GM23338 (cell line): ENCODE measurements around the gene RBPMS2. TPM values are rescaled to one million over a fixed set of nuclear protein-coding genes. Genes with fewer than 3 reads are reported as not detected.

Source experiments
- ATAC-seq: fragments of 200-7000 bp; cut with Tn5 transposase; 3 replicates; pipeline ENCODE4 v1.9.1; 2020
- DNase-seq: peaks from one replicate; pipeline ENCODE4 v3.0.0-alpha.2; 2015; ENCODE audit warnings: low spot score
- H2AFZ ChIP-seq: fragments of 200-600 bp; sonication (generic); 2 replicates; pipeline ENCODE4 v1.8.0; 2016; ENCODE audit warnings: antibody characterized with exemption, mild to moderate bottlenecking, moderate library complexity
- H3F3A ChIP-seq: fragments of 200-600 bp; sonication (generic); replicated peaks from 2 replicates; pipeline ENCODE4 v1.8.0; 2017; ENCODE audit warnings: antibody characterized with exemption, mixed run types, low read depth
- H3K27ac ChIP-seq: fragments of 200-600 bp; sonication (generic); 2 replicates; pipeline ENCODE4 v1.6.1; 2016; ENCODE audit warnings: low read depth
- H3K27me3 ChIP-seq: fragments of 200-600 bp; sonication (generic); 2 replicates; pipeline ENCODE4 v1.8.0; 2016; ENCODE audit warnings: mild to moderate bottlenecking, mixed run types, moderate library complexity; ENCODE audit not compliant: insufficient read depth
- H3K36me3 ChIP-seq: fragments of 200-600 bp; sonication (generic); 2 replicates; pipeline ENCODE4 v1.8.0; 2016; ENCODE audit warnings: mild to moderate bottlenecking; ENCODE audit not compliant: insufficient read depth
- H3K4me1 ChIP-seq: fragments of 200-600 bp; sonication (generic); 2 replicates; pipeline ENCODE4 v1.8.0; 2016; ENCODE audit warnings: mild to moderate bottlenecking, moderate library complexity; ENCODE audit not compliant: insufficient read depth
- H3K4me2 ChIP-seq: fragments of 200-600 bp; sonication (generic); 2 replicates; pipeline ENCODE4 v1.7.1; 2017; ENCODE audit warnings: mixed run types
- H3K4me3 ChIP-seq: fragments of 200-600 bp; sonication (generic); 2 replicates; pipeline ENCODE4 v1.6.1; 2016; ENCODE audit warnings: mixed run types
- H3K79me2 ChIP-seq: fragments of 200-600 bp; sonication (generic); replicated peaks from 2 replicates; pipeline ENCODE4 v1.8.0; 2017; ENCODE audit warnings: mild to moderate bottlenecking; ENCODE audit not compliant: insufficient read depth
- H3K9me2 ChIP-seq: fragments of 200-600 bp; sonication (generic); 2 replicates; pipeline ENCODE4 v1.8.0; 2017; ENCODE audit not compliant: insufficient read depth
- H4K20me1 ChIP-seq: fragments of 200-600 bp; sonication (generic); replicated peaks from 2 replicates; pipeline ENCODE4 v1.8.0; 2017; ENCODE audit warnings: mild to moderate bottlenecking; ENCODE audit not compliant: insufficient read depth
- H3K27ac Mint-ChIP-seq: 2 replicates; pipeline ENCODE4 v1.8.0; 2020; ENCODE audit warnings: inconsistent platforms, mild to moderate bottlenecking, moderate library complexity, mixed read lengths
- H3K27me3 Mint-ChIP-seq: 3 replicates; pipeline ENCODE4 v1.8.0; 2022; ENCODE audit warnings: low read depth, mild to moderate bottlenecking, moderate library complexity, mixed read lengths, inconsistent platforms; ENCODE audit not compliant: insufficient read depth, poor library complexity
- H3K36me3 Mint-ChIP-seq: 3 replicates; pipeline ENCODE4 v1.8.0; 2021; ENCODE audit warnings: low read depth, mild to moderate bottlenecking, inconsistent platforms, moderate library complexity, mixed read lengths
- H3K4me1 Mint-ChIP-seq: 3 replicates; pipeline ENCODE4 v1.8.0; 2020; ENCODE audit warnings: mild to moderate bottlenecking, inconsistent platforms, mixed read lengths
- H3K4me3 Mint-ChIP-seq: 3 replicates; pipeline ENCODE4 v1.8.0; 2021; ENCODE audit warnings: moderate library complexity, mild to moderate bottlenecking, inconsistent platforms, mixed read lengths
- H3K9me3 Mint-ChIP-seq: 3 replicates; pipeline ENCODE4 v1.8.0; 2020; ENCODE audit warnings: moderate library complexity, mild to moderate bottlenecking, inconsistent platforms, mixed read lengths
- CREB1 ChIP-seq: fragments of 250-450 bp; sonication (Bioruptor Pico); IDR thresholded peaks from 2 replicates; pipeline ENCODE4 v1.5.0; 2020; ENCODE audit warnings: low read depth, mild to moderate bottlenecking, moderate library complexity
- ETS1 ChIP-seq: IDR thresholded peaks from 2 replicates; pipeline ENCODE4 v1.6.1; 2016; ENCODE audit warnings: antibody characterized with exemption
- EZH2 ChIP-seq: fragments of 200-600 bp; sonication (generic); IDR thresholded peaks from one replicate; pipeline ENCODE4 v1.8.0; 2017; ENCODE audit warnings: antibody characterized with exemption, mild to moderate bottlenecking, low read depth; ENCODE audit not compliant: unreplicated experiment
- EZH2phosphoT487 ChIP-seq: fragments of 200-600 bp; sonication (generic); IDR thresholded peaks from one replicate; pipeline ENCODE4 v1.8.1; 2018; ENCODE audit warnings: antibody characterized with exemption; ENCODE audit not compliant: unreplicated experiment
- JUNB ChIP-seq: IDR thresholded peaks from one replicate; pipeline ENCODE4 v1.6.1; 2016; ENCODE audit warnings: antibody characterized with exemption; ENCODE audit not compliant: unreplicated experiment
- NANOG ChIP-seq: IDR thresholded peaks from 2 replicates; pipeline ENCODE4 v1.6.1; 2016; ENCODE audit warnings: antibody characterized with exemption, borderline replicate concordance
- POLR2AphosphoS5 ChIP-seq: IDR thresholded peaks from 2 replicates; pipeline ENCODE4 v1.6.1; 2016; ENCODE audit warnings: antibody characterized with exemption, low read depth
- STAT1 ChIP-seq: IDR thresholded peaks from one replicate; pipeline ENCODE4 v1.6.1; 2016; ENCODE audit warnings: antibody characterized with exemption; ENCODE audit not compliant: unreplicated experiment
- ZNF114 ChIP-seq: fragments of 250-450 bp; sonication (Bioruptor Pico); IDR thresholded peaks from 2 replicates; pipeline ENCODE4 v1.5.0; 2020; ENCODE audit warnings: mild to moderate bottlenecking, moderate library complexity
- polyA plus RNA-seq: library from polyadenylated mRNA; unstranded; fragments of >200 nt; fragmentation: Nextera tagmentation; extraction: Ambion mirVana; gene quantifications from 2 replicates; pipeline ENCODE4 v1.2.1, GENCODE V29; 2016
- total RNA-seq: library from RNA; depleted of rRNA; stranded (reverse); fragments of >200 nt; shearing (Covaris generic); gene quantifications from 2 replicates; pipeline ENCODE4 v1.2.3, GENCODE V29; 2014
- TF ChIP-seq, protein P1 (sequence below): fragments of 250-450 bp; sonication (Bioruptor Pico); IDR thresholded peaks from 2 replicates; pipeline ENCODE4 v1.5.0; 2020; ENCODE audit warnings: mild to moderate bottlenecking, moderate library complexity
- TF ChIP-seq, protein P2 (sequence below): IDR thresholded peaks from one replicate; pipeline ENCODE4 v1.6.1; 2018; ENCODE audit warnings: antibody characterized with exemption; ENCODE audit not compliant: unreplicated experiment

Gene RBPMS2
- total and polyA plus RNA-seq, 2 experiments from 2014 or later = 53.3 to 171 TPM

- Histone ChIP-seq H3K9me2 (no peaks in the 10 kb centered on the region), H3F3A (peaks cover 13% of the 10 kb centered on the region; the same call in 1 of the 2 replicates), H3K36me3 (no peaks in the 10 kb centered on the region; the same call in 1 of the 2 replicates), H3K79me2 (peaks cover 37% of the 10 kb centered on the region), H2AFZ (no peak overlapping the region), H3K27me3 (no peaks in the 10 kb centered on the region), H3K4me3 (no peak overlapping the region), H3K4me1 (peaks cover 50% of the 10 kb centered on the region), H3K27ac (no peak overlapping the region), H3K4me2 (no peak overlapping the region), H4K20me1 (no peaks in the 10 kb centered on the region)
- DNase-seq = no peak
- Mint-ChIP-seq H3K4me1 (peaks cover 48% of the 10 kb centered on the region), H3K27me3 (peaks cover 10% of the 10 kb centered on the region), H3K9me3 (no peaks in the 10 kb centered on the region), H3K4me3 (no peak overlapping the region), H3K27ac (no peak overlapping the region), H3K36me3 (peaks cover 9% of the 10 kb centered on the region; the same call in 2 of the 3 replicates)
- ATAC-seq = no peak
- TF ChIP-seq JUNB = no peak
- TF ChIP-seq EZH2phosphoT487 = no peak
These were observed 5.3 kb upstream of the RBPMS2 start for GRCh38 chr15:64780600-64781156.

DNA sequence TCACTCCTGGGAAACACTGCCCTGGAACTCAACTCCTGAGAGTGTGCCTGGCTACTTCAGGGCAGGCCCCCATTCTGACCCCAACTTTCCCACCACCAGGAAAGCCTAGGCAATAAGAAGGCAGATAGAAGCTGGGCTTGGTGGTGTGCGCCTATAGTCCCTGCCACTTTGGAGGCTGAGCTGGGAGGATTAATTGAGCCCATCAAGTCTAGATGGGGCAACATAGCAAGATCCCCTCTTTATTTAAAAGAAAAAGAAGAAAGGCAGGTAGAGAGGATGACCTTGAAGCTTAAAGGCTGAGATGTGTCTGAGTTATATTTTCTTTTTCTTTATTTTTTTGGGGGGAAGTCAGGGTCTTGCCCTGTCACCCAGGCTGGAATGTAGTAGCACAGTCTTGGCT, 4.2 kb upstream of the RBPMS2 start:
- Histone ChIP-seq H2AFZ (no peak overlapping the region), H3K27ac (no peak overlapping the region), H3K4me3 (no peak overlapping the region), H3F3A (peaks cover 13% of the 10 kb centered on the region; the same call in 1 of the 2 replicates), H3K4me2 (peak overlapping the region; percentile 58; the same call in 1 of the 2 replicates), H3K4me1 (peaks cover 50% of the 10 kb centered on the region), H3K9me2 (no peaks in the 10 kb centered on the region), H3K36me3 (no peaks in the 10 kb centered on the region; the same call in 1 of the 2 replicates), H4K20me1 (no peaks in the 10 kb centered on the region), H3K79me2 (peaks cover 40% of the 10 kb centered on the region), H3K27me3 (no peaks in the 10 kb centered on the region)
- DNase-seq = no peak
- H3K4me3 Mint-ChIP-seq = no peak overlapping the region
- H3K9me3 Mint-ChIP-seq = no peaks in the 10 kb centered on the region
- peaks cover 48% of the 10 kb centered on the region for H3K4me1 Mint-ChIP-seq
- no peak overlapping the region for H3K27ac Mint-ChIP-seq
- peaks cover 9% of the 10 kb centered on the region; the same call in 2 of the 3 replicates for H3K36me3 Mint-ChIP-seq
- H3K27me3 Mint-ChIP-seq = peaks cover 10% of the 10 kb centered on the region
- no peak for ATAC-seq
- TF ChIP-seq POLR2AphosphoS5 (no peak), ZNF114 (CRISPR knock-in tag) (no peak), STAT1 (no peak), CREB1 (CRISPR knock-in tag) (no peak), NANOG (no peak), ETS1 (no peak), EZH2phosphoT487 (no peak), EZH2 (no peak)
- TF ChIP-seq, protein P1, sequence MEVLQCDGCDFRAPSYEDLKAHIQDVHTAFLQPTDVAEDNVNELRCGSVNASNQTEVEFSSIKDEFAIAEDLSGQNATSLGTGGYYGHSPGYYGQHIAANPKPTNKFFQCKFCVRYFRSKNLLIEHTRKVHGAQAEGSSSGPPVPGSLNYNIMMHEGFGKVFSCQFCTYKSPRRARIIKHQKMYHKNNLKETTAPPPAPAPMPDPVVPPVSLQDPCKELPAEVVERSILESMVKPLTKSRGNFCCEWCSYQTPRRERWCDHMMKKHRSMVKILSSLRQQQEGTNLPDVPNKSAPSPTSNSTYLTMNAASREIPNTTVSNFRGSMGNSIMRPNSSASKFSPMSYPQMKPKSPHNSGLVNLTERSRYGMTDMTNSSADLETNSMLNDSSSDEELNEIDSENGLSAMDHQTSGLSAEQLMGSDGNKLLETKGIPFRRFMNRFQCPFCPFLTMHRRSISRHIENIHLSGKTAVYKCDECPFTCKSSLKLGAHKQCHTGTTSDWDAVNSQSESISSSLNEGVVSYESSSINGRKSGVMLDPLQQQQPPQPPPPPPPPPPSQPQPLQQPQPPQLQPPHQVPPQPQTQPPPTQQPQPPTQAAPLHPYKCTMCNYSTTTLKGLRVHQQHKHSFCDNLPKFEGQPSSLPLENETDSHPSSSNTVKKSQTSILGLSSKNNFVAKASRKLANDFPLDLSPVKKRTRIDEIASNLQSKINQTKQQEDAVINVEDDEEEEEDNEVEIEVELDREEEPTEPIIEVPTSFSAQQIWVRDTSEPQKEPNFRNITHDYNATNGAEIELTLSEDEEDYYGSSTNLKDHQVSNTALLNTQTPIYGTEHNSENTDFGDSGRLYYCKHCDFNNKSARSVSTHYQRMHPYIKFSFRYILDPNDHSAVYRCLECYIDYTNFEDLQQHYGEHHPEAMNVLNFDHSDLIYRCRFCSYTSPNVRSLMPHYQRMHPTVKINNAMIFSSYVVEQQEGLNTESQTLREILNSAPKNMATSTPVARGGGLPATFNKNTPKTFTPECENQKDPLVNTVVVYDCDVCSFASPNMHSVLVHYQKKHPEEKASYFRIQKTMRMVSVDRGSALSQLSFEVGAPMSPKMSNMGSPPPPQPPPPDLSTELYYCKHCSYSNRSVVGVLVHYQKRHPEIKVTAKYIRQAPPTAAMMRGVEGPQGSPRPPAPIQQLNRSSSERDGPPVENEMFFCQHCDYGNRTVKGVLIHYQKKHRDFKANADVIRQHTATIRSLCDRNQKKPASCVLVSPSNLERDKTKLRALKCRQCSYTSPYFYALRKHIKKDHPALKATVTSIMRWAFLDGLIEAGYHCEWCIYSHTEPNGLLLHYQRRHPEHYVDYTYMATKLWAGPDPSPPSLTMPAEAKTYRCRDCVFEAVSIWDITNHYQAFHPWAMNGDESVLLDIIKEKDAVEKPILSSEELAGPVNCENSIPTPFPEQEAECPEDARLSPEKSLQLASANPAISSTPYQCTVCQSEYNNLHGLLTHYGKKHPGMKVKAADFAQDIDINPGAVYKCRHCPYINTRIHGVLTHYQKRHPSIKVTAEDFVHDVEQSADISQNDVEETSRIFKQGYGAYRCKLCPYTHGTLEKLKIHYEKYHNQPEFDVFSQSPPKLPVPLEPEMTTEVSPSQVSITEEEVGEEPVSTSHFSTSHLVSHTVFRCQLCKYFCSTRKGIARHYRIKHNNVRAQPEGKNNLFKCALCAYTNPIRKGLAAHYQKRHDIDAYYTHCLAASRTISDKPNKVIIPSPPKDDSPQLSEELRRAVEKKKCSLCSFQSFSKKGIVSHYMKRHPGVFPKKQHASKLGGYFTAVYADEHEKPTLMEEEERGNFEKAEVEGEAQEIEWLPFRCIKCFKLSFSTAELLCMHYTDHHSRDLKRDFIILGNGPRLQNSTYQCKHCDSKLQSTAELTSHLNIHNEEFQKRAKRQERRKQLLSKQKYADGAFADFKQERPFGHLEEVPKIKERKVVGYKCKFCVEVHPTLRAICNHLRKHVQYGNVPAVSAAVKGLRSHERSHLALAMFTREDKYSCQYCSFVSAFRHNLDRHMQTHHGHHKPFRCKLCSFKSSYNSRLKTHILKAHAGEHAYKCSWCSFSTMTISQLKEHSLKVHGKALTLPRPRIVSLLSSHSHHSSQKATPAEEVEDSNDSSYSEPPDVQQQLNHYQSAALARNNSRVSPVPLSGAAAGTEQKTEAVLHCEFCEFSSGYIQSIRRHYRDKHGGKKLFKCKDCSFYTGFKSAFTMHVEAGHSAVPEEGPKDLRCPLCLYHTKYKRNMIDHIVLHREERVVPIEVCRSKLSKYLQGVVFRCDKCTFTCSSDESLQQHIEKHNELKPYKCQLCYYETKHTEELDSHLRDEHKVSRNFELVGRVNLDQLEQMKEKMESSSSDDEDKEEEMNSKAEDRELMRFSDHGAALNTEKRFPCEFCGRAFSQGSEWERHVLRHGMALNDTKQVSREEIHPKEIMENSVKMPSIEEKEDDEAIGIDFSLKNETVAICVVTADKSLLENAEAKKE (CRISPR knock-in tag) = no peak
- TF ChIP-seq, protein P2, sequence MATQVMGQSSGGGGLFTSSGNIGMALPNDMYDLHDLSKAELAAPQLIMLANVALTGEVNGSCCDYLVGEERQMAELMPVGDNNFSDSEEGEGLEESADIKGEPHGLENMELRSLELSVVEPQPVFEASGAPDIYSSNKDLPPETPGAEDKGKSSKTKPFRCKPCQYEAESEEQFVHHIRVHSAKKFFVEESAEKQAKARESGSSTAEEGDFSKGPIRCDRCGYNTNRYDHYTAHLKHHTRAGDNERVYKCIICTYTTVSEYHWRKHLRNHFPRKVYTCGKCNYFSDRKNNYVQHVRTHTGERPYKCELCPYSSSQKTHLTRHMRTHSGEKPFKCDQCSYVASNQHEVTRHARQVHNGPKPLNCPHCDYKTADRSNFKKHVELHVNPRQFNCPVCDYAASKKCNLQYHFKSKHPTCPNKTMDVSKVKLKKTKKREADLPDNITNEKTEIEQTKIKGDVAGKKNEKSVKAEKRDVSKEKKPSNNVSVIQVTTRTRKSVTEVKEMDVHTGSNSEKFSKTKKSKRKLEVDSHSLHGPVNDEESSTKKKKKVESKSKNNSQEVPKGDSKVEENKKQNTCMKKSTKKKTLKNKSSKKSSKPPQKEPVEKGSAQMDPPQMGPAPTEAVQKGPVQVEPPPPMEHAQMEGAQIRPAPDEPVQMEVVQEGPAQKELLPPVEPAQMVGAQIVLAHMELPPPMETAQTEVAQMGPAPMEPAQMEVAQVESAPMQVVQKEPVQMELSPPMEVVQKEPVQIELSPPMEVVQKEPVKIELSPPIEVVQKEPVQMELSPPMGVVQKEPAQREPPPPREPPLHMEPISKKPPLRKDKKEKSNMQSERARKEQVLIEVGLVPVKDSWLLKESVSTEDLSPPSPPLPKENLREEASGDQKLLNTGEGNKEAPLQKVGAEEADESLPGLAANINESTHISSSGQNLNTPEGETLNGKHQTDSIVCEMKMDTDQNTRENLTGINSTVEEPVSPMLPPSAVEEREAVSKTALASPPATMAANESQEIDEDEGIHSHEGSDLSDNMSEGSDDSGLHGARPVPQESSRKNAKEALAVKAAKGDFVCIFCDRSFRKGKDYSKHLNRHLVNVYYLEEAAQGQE = no peak
